BE2C (cell line): ENCODE results near the gene GJC3. TPM values are rescaled to one million over a fixed set of nuclear protein-coding genes. Genes with fewer than 3 reads are reported as not detected.
A peak's percentile ranks its signal among the peaks of the same experiment; 100 is the strongest.
"Not testable (repeated sequence)": the region's sequence is repeated elsewhere in the genome, so short reads cannot be mapped to it uniquely, and the experiment has no call there.

Experiments
- DNase-seq: peaks from one replicate; pipeline ENCODE4 v3.0.0-alpha.2; 2020
- H3K27me3 ChIP-seq: fragments of 250-450 bp; sonication (Bioruptor Pico); 2 replicates; pipeline ENCODE4 v1.5.1; 2020; ENCODE audit warnings: mild to moderate bottlenecking
- H3K36me3 ChIP-seq: fragments of 250-450 bp; sonication (Bioruptor Pico); 2 replicates; pipeline ENCODE4 v1.5.1; 2020; ENCODE audit warnings: mild to moderate bottlenecking
- H3K4me1 ChIP-seq: fragments of 250-450 bp; sonication (Bioruptor Pico); 2 replicates; pipeline ENCODE4 v1.5.1; 2020
- H3K4me3 ChIP-seq: 2 replicates; pipeline ENCODE4 v1.5.1; 2011; ENCODE audit warnings: low read depth, low read length
- H3K9me3 ChIP-seq: fragments of 250-450 bp; sonication (Bioruptor Pico); 2 replicates; pipeline ENCODE4 v1.5.1; 2020
- polyA plus RNA-seq: library from polyadenylated mRNA; unstranded; fragments of >200 nt; gene quantifications from one replicate; pipeline ENCODE4 v1.2.1, GENCODE V29; 2012; ENCODE audit warnings: low read depth, missing spikeins; ENCODE audit not compliant: insufficient read length, insufficient read depth
- TF ChIP-seq, protein P1 (sequence below): IDR thresholded peaks from 2 replicates; pipeline ENCODE4 v1.5.1; 2012; ENCODE audit warnings: mild to moderate bottlenecking, low read depth, low read length

Gene GJC3, protein sequence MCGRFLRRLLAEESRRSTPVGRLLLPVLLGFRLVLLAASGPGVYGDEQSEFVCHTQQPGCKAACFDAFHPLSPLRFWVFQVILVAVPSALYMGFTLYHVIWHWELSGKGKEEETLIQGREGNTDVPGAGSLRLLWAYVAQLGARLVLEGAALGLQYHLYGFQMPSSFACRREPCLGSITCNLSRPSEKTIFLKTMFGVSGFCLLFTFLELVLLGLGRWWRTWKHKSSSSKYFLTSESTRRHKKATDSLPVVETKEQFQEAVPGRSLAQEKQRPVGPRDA
- 4.6 TPM for polyA plus RNA-seq

GRCh38 chr7:99928994-99929729 is at the start of gene GJC3:
TSS of gene GJC3 (minus strand) at chr7:99929620. CDS start at chr7:99929620, 0 bp downstream.
- peak within 1 kb of the TSS; percentile 63 for H3K4me3 ChIP-seq
- H3K9me3 ChIP-seq, result no peaks in the 10 kb centered on the region
- peak; percentile 78 for DNase-seq
- H3K4me1 ChIP-seq, result no peaks in the 10 kb centered on the region
- peaks cover 14% of the 10 kb centered on the region; the same call in 1 of the 2 replicates for H3K27me3 ChIP-seq
- H3K36me3 ChIP-seq, result no peaks in the 10 kb centered on the region
- TF ChIP-seq, protein P1, sequence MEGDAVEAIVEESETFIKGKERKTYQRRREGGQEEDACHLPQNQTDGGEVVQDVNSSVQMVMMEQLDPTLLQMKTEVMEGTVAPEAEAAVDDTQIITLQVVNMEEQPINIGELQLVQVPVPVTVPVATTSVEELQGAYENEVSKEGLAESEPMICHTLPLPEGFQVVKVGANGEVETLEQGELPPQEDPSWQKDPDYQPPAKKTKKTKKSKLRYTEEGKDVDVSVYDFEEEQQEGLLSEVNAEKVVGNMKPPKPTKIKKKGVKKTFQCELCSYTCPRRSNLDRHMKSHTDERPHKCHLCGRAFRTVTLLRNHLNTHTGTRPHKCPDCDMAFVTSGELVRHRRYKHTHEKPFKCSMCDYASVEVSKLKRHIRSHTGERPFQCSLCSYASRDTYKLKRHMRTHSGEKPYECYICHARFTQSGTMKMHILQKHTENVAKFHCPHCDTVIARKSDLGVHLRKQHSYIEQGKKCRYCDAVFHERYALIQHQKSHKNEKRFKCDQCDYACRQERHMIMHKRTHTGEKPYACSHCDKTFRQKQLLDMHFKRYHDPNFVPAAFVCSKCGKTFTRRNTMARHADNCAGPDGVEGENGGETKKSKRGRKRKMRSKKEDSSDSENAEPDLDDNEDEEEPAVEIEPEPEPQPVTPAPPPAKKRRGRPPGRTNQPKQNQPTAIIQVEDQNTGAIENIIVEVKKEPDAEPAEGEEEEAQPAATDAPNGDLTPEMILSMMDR, result peak; percentile 64

GRCh38 chr7:99976626-99977025 is 47.2 kb upstream of the GJC3 start:
- TF ChIP-seq, protein P1, result no peak
- Histone ChIP-seq H3K4me1 (peaks cover 2% of the 10 kb centered on the region; the same call in 1 of the 2 replicates), H3K4me3 (no peak overlapping the region), H3K27me3 (peaks cover 7% of the 10 kb centered on the region; the same call in 1 of the 2 replicates), H3K36me3 (no peaks in the 10 kb centered on the region; the same call in 1 of the 2 replicates), H3K9me3 (no peaks in the 10 kb centered on the region)
- DNase-seq, result no peak

GRCh38 chr7:99975782-99976521 is 46.5 kb upstream of the GJC3 start, which contains the start of gene AZGP1:
TSS of gene AZGP1 (minus strand) at chr7:99976031. CDS start at chr7:99976020, 11 bp downstream.
- no peaks in the 10 kb centered on the region; the same call in 1 of the 2 replicates for H3K36me3 ChIP-seq
- no peak within 1 kb of the TSS for H3K4me3 ChIP-seq
- peaks cover 7% of the 10 kb centered on the region; the same call in 1 of the 2 replicates for H3K27me3 ChIP-seq
- no peaks in the 10 kb centered on the region for H3K9me3 ChIP-seq
- TF ChIP-seq, protein P1, result no peak
- peaks cover 2% of the 10 kb centered on the region; the same call in 1 of the 2 replicates for H3K4me1 ChIP-seq
- DNase-seq, result peak; percentile 27

- no peaks in the 10 kb centered on the region for H3K9me3 ChIP-seq
- H3K27me3 ChIP-seq, result peaks cover 7% of the 10 kb centered on the region; the same call in 1 of the 2 replicates
- H3K4me1 ChIP-seq, result peaks cover 2% of the 10 kb centered on the region; the same call in 1 of the 2 replicates
- TF ChIP-seq, protein P1, result no peak
- H3K36me3 ChIP-seq, result no peaks in the 10 kb centered on the region; the same call in 1 of the 2 replicates
- no peak for DNase-seq
- no peak overlapping the region for H3K4me3 ChIP-seq
Measured at GRCh38 chr7:99974681-99975080, 45.3 kb upstream of the GJC3 start.

GRCh38 chr7:99973817-99974216 is 44.4 kb upstream of the GJC3 start:
- H3K9me3 ChIP-seq, H3K4me3 ChIP-seq, H3K27me3 ChIP-seq, H3K36me3 ChIP-seq, DNase-seq, H3K4me1 ChIP-seq: not testable (repeated sequence)

DNA sequence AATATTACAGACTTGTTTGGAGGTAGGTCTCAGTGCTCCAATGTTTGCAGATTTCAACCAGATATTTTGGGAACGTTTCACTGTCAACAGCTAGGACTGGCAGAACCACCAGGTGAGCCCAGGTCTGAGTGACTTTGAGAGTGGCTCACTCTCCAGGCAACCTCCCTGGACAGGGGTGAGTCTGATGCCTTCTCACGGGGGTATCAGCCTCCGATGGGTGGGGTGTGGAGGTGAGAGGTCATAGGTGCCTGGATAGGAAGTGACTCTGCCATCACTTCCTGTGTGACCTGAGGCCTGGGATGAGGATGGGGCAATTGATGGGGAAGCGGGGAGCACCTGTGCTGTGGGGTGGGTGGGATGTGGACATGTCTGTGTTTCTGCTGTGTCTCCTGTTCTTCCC is 41.8 kb upstream of the GJC3 start:
- Histone ChIP-seq H3K4me1 (no peaks in the 10 kb centered on the region), H3K27me3 (peaks cover 13% of the 10 kb centered on the region), H3K4me3 (no peak overlapping the region), H3K36me3 (no peaks in the 10 kb centered on the region; the same call in 1 of the 2 replicates), H3K9me3 (no peaks in the 10 kb centered on the region)
- TF ChIP-seq, protein P1, result no peak
- DNase-seq, result no peak

GRCh38 chr7:99969813-99970212 is 40.4 kb upstream of the GJC3 start:
- not testable (repeated sequence) for H3K4me3 ChIP-seq, H3K9me3 ChIP-seq, DNase-seq, H3K4me1 ChIP-seq, H3K36me3 ChIP-seq
- peaks cover 27% of the 10 kb centered on the region for H3K27me3 ChIP-seq
